GM21367 (cell line): Measurements from ENCODE around the gene UTRN.

Experiments used
- ATAC-seq: cut with Tn5 transposase; IDR thresholded peaks from one replicate; pipeline ENCODE4 v1.9.1; 2021; ENCODE audit not compliant: unreplicated experiment

The UTRN gene

DNA sequence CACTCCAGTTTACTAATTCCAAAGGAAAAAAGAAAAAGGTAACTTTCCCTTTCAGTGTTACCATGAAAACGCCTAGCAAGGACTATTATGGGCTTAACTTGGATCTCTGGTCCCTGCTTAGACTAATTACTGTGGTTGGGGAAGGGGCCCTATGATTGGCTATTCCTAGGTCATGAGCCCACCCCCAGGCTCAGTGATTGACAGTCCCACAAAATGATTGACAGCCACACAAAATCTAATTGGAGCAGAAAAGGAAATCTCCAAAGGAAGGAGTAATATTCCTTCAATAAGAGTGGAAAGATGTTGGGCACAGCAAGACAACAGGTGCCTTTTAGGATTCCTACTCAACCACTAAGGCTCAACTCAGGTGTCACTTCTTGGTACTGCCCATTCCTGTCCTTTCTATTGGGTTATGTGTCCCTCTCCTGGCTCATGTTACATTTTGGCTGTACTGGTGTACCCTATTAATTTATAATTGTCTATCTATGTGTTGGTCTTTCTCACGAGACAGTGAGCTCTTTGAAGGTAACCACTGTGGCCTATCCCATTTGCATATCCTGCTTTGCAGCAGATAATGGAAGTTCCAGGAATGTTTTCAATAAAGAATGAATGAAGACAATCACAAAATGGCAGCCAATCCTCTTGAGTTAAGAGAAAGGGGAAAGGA is 5.5 kb upstream of the UTRN start:
- no peak for ATAC-seq

GRCh38 chr6:144283646-144284477 is 1.3 kb upstream of the UTRN start:
- ATAC-seq: no peak

GRCh38 chr6:144284478-144284782 is 705 bp upstream of the UTRN start:
- no peak for ATAC-seq

DNA sequence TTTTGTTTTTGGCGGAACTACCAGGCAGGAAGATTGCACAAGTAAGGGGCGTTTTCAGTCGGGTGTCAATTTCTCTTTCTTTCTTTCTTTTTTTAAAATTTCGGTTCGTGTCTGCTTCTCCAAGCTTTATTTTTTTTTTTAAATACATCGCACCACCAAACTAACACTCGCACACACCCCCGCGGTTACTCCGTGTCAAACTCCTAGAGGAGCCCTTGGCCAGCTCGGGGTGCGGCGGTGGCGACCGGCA is 338 bp downstream of the UTRN start:
- peak; percentile 14 for ATAC-seq

GRCh38 chr6:144285798-144286502 is 815 bp downstream of the UTRN start:
- ATAC-seq: no peak

GRCh38 chr6:144286503-144287393 is 1.6 kb downstream of the UTRN start:
- ATAC-seq: no peak

DNA sequence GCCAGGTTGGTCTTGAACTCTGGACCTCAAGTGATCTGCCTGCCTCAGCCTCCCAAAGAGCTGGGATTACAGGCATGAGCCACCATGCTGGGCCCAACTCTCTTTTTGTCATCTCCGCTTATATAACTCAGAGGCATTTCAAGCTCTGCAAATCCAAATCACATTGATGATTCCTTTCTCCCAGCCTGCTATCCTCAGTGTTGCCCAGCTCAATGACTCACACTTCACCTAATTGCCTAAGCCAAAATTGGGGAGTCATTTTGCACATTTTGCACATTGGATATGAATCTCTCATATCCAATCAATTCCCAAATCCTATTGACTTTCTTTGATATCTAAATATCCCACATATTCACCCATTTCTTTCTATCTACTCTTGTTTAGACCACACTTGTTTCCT is 3.9 kb downstream of the UTRN start:
- no peak for ATAC-seq

DNA sequence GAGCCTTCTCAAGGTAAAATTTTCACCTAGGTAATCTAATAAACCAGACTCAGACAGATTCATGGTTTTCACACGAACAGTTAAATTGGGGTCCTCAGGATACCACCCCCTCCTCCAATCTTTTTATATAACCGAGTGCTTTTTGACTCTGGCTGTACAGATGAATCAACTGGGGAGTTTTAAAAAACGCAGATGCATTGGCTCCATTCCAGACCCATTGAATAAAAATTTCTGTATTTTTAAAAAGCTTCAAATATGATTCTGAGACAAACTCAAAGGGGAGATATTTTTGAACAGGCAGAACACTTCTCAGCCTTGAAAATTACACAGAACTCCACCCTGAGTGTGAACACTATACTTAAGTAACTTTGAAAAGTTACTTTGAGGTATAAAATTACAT is 7.2 kb downstream of the UTRN start:
- no peak for ATAC-seq

DNA sequence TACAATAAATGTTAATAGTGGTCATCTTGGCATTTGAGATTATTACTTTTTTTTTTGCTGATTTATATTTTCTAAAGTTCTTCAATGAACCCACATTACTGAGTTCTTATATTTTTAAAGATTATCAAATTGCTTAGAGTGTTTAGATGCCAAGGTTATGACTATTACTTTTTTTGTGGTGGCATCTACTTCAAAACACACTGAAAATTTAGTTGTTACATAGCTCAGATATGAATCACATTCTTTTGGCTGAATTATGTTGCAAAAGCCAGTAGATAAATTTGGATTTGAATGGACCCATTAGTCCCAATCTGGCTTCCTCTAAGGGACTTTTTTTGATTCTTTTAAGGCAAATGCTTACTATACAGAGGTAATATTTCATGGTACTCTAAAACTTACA is 8.9 kb downstream of the UTRN start:
- no peak for ATAC-seq

- ATAC-seq: no peak
These were observed 10.1 kb downstream of the UTRN start for GRCh38 chr6:144295211-144295610.

DNA sequence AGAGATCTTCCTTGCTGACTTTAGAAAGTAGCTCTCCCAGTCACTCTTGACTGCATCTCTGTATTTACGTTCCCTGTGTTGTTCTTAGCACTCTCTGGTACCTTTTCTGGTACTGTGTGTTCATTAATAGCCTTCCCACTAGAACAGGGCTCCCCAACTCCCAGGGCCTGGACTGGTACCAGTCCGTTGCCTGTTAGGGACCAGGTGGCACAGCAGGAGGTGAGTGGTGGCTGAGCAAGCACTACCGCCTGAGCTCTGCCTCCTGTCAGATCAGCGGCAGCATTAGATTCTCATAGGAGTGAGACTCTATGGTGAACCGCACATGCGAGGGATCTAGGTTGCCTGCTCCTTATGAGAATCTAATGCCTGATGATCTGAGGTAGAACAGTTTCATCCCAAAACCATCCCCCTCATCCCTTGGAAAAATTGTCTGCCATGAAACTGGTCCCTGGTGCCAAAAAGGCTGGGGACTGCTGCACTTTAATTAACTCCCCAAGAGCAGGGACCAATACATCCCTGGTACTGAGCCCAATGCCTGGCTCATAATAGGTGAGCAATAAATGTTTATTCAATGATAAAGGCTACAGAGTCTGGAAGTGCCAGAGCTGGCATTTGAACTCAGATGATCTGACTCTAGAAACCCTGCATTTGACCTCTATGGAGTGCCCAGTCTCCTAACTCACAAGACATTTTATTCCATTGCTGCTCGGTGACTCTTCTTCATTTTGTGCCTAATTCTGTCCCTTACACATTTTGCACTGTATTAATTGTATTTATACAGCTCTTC is 11.0 kb downstream of the UTRN start:
- ATAC-seq: no peak

DNA sequence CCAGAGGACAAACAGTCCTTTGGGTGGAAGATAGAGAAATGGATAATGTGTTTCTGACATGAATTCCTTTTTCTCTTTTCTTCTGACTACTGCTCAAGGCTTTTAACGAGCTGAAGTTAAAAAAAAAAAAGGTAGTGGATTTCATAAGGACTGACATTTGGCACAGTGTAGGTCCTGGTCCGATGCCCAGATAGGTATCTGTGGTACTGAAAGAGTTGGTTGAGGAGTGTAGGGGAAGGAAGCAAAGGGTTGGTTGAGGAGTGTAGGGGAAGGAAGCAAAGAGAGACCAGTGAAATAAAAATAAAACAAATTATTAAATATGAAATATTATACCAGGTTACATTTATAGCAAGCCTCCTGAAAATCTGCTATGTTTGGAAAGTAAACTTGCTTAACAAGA is 11.8 kb downstream of the UTRN start:
- no peak for ATAC-seq

DNA sequence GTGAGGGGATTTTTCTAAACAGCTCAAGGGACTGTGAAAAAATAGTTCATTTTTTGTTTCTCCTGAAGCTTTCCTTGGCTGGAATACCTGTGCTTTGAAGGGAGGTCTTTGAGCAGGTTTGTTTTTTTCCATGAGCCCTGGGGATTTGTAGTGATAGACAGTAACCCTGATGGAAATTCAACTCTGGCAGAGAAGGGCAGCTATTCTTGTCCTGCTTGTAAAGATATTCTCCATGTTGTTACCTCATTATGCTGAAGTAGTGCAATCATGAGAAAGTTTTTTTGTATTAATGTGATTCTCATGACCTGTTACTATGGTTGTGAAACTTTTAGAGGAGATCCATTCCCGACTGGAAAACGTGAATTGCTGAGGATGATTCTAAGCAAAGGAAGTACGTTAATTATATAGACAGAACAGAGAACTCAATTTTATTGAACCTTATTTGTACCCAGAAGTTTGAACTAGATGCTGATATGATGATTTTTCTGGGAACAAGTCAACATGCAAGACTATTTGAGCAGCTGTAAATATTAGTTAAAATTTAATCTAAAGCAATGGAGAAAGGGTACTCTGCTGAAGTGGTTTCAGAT is 12.5 kb downstream of the UTRN start:
- no peak for ATAC-seq

GRCh38 chr6:144298194-144298593 is 13.1 kb downstream of the UTRN start:
- ATAC-seq: no peak

DNA sequence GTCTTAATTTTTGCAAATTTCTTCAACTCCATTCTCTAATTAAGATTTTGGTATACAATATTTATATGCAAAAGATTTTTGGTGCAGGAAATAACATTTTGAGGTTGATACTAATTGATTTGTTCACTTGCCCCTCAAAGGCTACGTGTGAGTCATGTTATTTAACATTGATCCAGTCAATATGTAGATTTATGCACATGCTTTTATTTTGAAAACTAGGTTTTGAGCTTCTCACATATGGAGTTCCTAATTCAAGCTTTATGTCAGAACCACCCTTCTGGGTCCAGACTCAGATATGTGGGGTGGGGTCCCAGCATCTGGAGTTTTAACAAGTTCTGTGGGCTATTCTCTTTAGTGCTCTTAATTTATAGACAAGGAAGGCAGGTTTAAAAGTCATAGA is 13.8 kb downstream of the UTRN start:
- no peak for ATAC-seq

- ATAC-seq: no peak
These were observed 17.7 kb downstream of the UTRN start for GRCh38 chr6:144302701-144303372.

DNA sequence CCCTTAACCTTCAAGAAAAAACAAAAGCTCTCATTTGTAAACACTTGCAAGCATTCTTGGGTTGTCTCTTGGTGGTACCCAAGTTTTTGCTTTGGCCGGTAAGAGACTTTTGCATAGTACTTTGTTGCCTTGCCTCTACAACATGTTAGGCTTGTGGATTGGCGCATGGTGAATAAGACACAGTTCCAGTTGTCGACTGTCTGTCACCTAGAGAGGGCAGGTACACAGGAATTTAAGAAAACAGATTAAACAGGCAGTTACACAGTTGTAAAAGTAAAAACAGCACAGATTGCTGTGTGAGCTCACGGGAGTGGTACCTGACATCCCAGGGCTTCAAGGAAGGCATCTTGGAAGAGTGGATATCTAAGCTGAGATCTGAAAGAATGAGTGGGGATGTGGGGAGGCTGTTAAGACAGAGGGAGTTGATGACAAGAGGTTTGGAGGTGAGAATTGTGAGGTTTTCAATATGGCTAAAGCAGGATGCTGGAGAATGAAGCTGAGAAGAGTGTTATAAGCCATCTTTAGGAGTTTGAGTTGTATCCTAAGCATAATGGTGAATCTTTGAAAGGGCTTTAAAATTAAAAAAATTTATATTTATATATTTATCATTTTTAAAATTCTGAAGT is 19.2 kb downstream of the UTRN start:
- ATAC-seq: no peak

DNA sequence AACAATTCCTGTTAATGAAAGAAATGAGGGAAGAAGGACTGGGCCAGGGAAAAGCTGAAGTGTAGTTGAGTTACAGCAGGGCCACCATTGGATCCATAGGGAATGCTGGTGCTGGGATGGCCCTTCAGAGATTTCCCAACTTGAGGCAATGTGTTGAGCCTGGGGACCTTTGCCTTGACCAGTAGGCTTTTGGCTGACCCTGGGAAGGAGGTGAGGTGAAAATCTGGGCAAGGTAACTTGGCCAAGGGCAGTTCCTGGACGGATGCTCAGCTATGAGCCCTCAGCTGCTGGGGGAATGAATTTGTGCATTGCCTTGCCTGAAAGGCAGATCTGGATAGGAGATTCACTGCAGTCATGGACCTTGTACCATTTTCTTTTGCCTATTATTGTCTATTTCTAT is 20.4 kb downstream of the UTRN start:
- ATAC-seq: peak; percentile 20

DNA sequence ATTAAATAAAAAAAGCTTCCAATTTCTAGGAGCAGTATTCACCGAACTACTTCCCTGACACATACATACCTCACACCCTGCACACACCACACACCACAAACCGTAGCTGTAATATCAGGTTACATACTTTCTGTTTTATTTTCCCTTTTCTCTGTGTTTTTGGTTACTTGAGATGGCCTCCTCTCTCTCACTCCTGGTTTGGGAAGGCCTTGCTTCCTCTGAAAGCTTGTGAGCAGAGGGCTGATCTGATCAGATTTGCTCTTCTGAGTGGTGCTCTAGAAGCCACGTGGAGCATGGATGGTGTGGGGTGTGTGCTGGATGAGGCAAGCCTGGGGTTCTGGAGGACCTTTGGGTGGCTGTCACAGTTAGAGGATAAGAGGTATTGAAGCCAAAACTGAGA is 20.9 kb downstream of the UTRN start:
- peak; percentile 95 for ATAC-seq
